HG03095 (cell line): ENCODE measurements around the gene ATPAF1.
"Not testable (repeated sequence)": the region's sequence is repeated elsewhere in the genome, so short reads cannot be mapped to it uniquely, and the experiment has no call there.

ENCODE experiments used
- ATAC-seq: cut with Tn5 transposase; IDR thresholded peaks from one replicate; pipeline ENCODE4 v1.9.1; 2021; ENCODE audit warnings: moderate library complexity; ENCODE audit not compliant: unreplicated experiment

Gene ATPAF1

DNA sequence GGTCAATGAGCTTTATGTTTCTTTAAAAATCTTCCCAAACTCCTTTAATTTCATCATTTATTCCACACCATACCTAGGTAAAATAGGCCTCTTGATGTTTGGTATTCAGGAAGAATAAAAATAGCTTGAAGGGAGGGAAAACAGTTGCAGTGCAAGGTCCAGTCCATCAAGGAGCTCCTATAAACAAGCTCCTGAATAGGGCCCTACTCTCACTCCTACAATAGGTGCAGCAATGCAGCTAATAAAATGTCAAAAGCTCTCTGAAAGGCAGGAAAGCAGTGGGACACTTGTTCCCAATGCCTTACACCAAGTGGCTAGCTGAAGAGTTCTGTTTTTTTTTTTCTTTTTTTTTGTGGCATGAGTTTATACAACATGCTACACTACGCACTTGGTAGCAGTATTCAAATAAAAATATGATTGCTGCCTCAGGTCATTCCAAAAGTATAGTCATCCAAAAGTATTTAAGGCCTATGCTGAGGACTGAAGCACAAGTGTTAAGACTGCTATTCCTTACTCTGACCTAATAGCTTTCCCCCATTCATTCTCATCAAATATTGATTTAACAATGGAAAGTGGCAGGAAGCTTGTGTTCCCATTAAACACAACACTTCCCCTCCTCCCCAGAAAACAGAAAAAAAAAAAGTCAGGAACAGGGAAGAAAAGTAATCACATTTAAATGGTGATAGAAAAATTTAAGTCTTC is 13.3 kb upstream of the ATPAF1 start:
- ATAC-seq = no peak

DNA sequence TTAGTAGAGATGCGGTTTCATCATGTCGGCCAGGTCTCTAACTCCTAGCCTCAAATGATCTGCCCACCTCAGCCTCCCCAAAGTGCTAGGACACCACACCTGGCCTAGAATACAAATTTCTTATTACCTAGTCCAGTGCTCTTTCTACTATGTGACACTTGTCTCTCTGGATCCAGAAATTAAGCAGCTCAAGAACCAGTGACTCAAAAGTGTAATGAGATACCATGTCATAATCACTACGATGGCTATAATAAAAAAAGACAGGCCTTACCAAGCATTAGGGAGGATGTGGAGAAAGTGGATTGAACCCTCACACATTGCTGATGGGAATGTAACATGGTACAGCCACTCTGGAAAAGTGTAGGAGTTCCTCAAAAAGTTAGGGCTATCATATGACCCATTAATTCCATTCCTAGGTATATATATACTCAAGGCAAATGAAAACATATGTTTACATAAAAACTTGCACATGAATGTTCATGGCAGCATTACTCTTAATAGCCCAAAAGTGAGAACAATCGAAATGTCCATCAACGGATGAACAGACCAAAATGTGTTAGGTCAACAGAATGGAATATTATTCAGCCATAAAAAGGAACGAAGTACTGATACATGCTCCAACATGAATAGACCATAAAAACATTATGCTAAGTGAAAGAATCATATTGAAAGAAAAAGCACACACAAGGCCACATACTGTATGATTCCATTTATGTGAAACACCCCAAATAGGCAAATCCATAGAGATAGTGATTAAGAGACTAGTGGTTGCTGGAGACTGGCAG is 11.8 kb upstream of the ATPAF1 start:
- ATAC-seq = no peak

DNA sequence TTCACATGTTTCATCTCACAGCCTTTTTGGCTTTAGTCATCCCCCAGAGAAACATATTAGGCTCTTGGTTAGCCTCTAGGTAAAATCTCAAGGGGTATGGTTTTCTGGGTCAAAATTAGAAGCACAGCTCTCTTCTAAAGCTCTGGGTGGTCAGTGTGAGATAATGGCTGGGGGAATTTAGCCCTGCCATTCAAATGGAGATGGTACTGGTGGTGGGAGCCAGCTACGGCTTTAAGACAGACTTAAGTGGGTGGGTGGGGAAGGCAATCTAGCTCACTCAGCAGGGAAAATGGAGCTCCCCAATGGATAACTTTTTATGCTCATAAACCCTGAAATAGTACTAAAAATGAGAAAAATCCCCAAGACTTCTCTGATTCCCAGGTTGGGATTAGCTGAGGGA is 9.2 kb upstream of the ATPAF1 start:
- ATAC-seq = no peak

DNA sequence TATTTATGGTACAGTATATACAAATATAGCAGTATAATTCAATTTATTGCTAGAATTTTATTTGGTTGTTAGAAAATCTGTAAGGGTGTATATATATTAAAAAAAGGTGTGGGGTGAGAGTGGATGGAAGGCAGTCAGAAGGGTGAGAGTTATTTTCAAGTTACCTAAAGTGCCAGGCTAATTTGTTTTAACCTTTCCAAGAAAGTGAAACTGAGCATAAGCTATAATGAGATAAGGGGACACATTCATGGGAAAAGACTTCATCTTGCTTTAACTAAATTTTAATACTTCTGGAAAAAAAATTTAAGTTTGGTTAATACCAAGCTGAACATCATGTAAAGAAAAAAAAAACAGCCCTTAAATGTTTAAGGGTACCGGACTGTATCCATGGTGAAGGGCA is 8.4 kb upstream of the ATPAF1 start:
- ATAC-seq = no peak

DNA sequence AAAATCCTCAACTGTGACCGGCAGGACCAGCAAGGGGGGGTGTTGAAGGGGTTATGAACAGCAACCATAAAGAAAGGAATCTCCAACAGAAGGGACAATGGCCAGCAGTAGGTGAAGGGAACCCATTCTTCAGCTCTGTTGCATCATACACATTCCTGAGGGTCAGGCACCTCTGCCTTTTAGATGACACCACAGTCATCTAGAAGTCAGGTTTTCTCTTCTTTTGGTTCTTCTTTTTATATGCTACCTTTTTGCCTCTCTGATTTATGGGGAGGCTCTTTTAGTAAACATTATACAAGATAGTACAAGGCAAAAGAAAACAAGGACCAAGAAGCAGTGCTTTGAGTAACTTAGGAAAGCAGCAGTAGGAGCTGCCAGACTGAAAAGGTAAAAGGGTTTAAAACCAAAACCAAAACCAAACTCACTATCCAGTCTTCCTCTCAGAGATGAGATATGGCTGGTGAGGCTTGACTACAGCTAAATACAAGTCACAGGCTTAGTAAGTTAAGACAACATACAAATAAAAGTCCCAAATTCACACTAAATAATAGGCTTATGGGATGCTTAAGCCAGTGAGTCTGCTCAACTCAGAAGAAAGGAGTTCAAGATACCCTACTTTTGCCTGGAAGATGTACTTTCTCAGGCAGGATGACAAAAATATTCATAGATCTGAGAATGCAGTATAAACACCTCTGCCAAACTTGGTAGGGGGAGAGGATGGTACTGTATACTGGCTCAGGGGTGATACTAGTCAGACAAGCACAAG is 7.6 kb upstream of the ATPAF1 start:
- ATAC-seq = no peak

DNA sequence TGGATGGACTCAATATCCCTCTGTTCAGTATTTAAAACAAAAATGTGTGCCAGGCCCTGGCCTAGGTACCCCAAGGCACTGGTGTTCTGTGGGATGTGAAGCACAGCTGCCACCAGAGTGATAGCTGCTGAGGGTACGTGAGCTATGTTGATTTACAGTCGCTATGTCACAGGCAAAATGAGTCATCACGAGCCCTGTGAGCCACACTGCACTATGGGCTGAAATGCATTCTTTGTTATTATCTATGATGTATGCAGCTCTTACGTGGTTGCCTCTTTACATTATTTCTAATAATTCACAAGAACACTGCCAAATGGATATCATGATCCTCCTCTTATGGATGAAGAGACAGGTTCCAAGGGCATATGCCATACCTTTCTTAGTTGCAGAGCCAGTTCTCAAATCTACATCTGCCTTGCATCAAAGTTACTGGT is 5.6 kb upstream of the ATPAF1 start:
- no peak for ATAC-seq

DNA sequence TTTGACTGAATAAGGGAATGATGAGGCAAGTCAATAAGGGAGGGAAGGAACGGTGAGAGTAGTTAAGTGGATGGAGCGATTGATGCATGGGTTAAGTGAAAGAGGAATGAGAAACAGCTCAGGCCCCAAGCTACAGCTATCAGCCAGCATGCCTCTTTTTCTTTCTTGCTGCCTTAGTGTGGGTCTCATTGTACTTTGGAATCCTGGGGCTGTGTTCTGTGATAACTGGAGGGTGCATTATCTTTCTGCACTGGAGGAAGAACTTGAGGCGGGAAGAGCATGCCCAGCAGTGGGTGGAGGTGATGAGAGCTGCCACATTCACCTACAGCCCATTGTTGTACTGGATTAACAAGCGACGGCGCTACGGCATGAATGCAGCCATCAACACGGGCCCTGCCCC is 4.5 kb upstream of the ATPAF1 start:
- no peak for ATAC-seq

DNA sequence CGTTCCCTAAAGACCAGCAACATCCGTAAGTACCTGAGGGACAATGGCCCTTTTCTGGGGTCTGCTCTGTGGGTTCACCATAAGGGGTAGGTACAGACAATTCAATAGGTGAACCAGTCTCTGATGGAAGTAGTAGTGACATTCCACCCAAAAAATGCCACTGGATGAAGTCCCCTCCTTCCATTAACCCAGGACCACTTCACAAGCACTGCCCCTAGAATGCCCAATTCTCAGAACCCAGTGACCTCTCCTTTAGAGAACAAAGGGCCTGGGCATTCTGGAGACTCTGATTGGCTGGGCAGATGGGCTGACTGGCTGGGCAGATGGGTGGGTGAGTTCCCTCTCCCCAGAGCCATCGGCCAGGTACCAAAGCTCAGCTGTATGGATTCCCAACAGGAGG is 3.4 kb upstream of the ATPAF1 start, which contains the start of gene TEX38:
Gene TEX38 (plus strand): TSS at position 301 of the 400 bp plus-strand sequence. CDS start 81 bp downstream, at position 382.
- ATAC-seq = no peak

DNA sequence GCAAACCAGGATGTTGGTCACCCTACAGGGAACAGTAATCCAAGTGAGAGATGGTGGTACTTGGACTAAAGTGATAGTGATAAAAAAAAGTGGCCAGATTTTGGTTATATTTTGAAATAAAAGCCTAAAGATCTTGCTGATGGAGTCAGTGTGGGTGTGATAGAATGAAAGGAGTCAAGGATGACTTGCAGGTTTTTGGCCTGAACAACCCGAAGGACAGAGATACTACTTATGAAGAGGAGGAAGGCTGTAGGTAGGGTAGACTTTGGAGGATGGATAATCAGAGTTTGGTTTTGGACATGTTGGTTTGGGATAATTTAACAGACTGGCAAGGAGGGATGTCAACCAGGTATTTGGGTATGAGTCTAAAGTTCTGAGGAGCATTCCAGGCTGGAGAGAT is 2.0 kb upstream of the ATPAF1 start:
- no peak for ATAC-seq

DNA sequence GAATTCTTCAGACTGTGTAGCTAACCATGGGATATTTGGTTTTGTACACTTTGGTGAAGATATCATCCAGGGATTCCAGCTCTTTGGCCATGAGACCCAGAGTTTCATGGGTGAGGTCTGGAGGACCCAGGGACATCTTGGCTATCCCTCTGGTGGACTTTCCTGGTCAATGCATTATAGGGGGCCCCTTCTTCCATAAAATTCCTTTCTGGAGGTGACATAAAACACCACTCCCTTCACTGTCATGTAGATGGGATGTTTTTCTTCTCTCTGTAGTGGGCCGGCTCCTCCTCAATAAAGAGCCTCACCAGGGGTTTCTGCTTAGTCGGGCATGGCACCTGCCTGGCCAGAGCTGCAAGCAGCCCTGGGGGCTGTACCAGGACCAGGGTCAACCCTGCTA is 2.2 kb downstream of the ATPAF1 start:
- no peak for ATAC-seq

DNA sequence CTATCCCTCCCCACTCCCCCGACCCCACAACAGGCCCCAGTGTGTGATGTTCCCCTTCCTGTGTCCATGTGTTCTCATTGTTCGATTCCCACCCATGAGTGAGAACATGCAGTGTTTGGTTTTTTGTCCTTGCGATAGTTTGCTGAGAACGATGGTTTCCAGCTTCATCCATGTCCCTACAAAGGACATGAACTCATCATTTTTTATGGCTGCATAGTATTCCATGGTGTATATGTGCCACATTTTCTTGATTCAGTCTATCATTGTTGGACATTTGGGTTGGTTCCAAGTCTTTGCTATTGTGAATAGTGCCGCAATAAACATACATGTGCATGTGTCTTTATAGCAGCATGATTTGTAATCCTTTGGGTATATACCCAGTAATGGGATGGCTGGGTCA is 5.2 kb downstream of the ATPAF1 start:
- not testable (repeated sequence) for ATAC-seq

DNA sequence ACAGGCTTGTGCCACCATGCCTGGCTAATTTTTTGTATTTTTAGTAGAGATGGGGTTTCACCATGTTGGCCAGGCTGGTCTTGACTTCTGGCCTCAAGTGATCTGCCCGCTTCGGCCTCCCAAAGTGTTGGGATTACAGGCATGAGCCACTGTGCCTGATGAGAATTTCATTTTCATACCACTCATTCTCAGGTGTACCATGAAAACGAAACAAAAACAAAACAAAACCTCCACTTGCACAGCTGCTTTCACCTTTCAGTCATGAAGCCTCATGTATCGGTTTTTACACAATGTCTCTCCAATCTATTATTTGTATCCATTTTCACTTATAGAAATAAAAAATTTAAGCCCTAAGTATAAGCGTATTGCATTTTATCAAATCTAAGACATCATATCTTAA is 8.0 kb downstream of the ATPAF1 start:
- ATAC-seq = peak; percentile 93

DNA sequence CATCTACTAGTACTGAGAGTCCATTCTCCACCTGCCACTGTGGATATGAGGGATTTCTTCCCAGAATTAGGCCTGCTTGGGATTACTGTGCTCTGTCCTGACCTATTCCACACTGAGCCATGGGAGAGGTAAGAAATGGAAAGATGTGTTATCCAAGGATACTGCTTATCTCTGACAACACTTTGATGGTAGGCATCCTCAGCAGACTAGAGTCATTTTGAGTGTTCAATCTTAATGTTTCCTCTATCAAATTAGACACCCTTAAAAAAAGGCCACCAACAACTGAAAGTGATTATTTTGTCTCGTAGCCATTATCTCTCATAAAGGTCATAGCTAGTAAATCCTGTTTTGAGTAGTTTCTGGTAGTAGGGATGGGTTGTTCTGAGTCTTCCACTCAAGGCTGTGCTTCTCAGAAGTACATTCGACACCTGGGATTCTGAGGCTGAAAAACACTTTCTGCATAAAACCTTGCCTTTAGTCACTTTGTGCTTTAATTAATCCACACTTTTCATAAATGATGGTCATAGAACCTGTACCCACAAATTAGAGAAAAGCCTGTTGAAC is 8.8 kb downstream of the ATPAF1 start:
- no peak for ATAC-seq

DNA sequence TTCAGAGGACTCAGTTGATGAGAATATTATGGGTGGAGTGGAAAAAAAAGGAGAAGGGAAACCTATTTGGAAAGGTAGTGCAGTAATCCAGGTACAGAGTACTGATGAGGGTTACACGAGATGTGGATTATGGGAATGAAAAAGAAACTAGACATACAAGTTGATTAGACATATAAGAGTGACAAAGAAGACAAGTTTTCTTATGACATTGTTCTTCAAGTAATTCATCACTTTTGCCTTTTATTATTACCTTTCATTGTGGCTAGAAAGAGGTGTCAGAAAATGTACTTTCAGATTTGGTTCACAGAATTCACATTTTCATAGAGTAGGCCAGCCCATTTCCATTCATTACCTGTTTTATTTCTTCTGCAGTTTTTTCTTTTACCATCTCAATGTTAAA is 10.4 kb downstream of the ATPAF1 start:
- ATAC-seq = no peak

DNA sequence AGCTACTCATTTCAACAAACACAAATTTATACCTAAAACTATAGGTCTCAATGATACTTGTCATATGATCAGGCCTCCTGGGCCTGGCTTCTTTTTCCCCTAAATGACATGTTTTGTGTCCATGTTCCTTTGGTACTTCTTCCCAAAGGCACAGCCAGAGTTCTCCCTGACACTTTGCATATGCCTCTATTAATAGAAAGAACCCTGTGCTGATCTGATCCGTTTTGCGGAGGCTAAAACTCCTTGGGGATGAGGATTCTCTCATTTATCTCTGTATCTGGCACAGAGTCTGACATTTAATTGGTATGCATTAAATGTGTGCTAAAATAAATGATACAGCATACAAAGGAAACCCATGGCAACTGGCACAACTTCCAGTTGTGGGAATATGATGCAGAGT is 11.5 kb downstream of the ATPAF1 start:
- ATAC-seq = no peak

DNA sequence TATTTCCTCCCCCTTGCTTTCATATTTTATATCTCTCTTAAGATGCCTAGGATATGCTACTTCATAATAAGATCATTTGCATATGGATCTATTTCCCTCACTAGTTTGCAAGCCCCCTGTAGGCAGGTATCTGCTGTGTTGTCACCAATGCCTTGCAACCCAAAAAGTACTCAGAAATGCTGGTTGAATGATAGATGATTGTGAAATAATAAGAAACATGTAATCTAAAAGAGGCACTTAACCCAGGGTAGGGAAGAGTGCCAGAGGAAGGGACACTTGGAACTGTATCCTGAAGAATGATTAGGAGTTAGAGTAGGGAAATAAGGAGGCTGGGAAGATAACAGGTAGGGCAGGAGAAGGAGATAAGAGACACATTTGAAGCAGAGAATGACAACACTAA is 12.3 kb downstream of the ATPAF1 start:
- ATAC-seq = no peak

DNA sequence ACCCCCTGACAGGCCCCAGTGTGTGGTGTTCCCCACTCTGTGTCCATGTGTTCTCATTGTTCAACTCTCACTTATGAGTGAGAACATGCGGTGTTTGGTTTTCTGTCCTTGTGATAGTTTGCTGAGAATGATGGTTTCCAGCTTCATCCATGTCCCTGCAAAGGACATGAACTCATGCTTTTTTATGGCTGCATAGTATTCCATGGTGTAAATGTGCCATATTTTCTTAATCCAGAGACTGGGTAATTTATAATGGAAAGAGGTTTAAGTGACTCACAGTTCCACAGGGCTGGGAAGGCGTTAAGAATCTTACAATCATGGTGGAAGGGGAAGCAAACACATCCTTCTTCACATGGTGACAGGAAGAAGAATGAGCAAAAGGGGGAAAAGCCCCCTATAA is 13.5 kb downstream of the ATPAF1 start:
- not testable (repeated sequence) for ATAC-seq

DNA sequence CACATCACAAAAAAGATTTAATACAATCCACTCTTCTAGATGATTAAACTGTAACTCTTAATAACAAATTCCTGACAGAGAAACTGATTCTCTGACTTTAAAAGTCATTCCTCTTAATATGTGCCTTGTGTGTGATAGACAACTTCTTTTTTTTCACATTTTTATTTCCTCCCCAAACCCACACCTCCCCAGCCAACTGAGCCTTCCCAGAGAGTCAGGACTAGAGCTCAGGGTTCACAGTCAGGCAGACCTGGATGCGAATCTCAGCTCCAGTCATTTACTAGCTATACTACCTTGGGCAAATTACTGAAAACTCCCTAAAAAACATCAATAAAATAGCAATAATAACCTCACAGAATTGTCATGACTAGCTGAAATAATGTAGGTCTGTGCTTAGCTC is 14.2 kb downstream of the ATPAF1 start:
- ATAC-seq = no peak

DNA sequence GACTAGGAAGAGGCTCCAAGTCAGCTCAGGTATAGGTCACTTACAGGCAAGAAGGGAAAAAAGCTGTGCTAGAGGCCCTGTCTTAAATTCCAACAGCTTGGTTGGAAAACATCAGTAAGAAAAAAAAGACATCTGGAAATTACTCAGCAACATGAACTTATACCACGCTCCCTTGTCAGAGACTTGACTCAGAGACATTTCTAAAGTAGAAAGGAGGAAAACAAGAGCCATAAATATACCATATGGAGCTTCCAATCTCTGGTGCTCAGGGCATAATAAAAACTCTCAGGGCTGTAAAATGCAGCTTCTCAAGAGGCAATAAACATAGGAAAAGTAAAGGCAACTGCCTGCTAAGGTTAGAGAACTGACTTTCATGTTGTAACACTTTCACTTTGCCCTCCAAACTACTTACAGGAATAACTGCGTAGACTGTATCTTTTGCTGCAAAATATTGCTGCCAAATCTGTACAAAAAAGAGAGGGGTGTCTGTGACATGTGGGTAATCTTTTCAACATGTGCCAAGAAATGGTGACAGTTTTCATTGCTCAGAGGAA is 14.7 kb downstream of the ATPAF1 start:
- ATAC-seq = no peak

DNA sequence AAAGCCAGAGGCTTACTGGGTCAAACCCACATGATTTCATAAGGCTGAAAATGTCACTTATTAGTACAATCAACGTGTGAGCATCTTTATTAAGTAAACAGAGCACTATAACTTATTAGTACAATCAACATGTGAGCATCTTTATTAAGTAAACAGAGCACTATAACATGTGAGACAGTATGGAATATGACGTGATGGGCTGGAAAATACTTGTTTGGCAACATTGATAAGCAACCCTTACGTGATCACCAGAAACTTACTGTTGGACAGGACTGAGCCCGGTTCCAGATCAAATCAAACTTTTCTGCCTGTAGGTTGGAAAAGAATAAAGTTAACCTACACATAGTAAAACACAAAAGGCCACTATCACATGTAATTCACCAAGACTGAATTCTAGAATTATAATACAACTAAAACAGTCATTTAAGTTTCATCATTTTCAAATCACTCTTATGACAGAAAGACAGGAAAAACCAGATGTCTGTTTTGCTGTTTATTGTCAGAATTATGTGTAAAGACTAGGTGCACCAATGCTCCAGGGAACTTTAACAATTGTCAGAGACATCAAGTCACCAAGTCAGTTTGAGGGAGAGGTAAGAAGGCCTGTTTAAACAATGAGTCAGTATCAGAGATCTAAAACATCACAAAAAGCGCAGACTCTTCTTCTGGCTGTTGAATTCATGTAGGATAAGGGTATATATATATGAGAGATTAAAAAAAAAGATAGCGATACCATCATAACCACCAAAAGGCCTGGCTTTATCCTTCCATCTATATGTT is 15.7 kb downstream of the ATPAF1 start:
- no peak for ATAC-seq
